DMS79 (cell line): ENCODE measurements around the gene MFF.
"Not testable (repeated sequence)": the region's sequence is repeated elsewhere in the genome, so short reads cannot be mapped to it uniquely, and the experiment has no call there.

Experiments used
- DNase-seq: peaks from one replicate; lab custom pipeline; 2025; lab: John Stamatoyannopoulos, UW

MFF gene

GRCh38 chr2:227377467-227378351 is 52.7 kb downstream of the MFF start:
- DNase-seq, result no peak

GRCh38 chr2:227378371-227378782 is 53.3 kb downstream of the MFF start:
- no peak for DNase-seq

GRCh38 chr2:227379095-227379494 is 54.0 kb downstream of the MFF start, which contains the start of gene TM4SF20:
TM4SF20 (minus strand) TSS chr2:227379306; CDS start chr2:227379268, 38 bp downstream.
- DNase-seq, result no peak

- DNase-seq, result not testable (repeated sequence)
These were observed 57.3 kb downstream of the MFF start for GRCh38 chr2:227382241-227382835.

GRCh38 chr2:227383686-227384085 is 58.6 kb downstream of the MFF start:
- DNase-seq, result no peak

- DNase-seq, result no peak
These were observed 61.6 kb downstream of the MFF start for GRCh38 chr2:227386630-227387029.

- DNase-seq, result not testable (repeated sequence)
These were observed 62.5 kb downstream of the MFF start, which contains the start of gene SCYGR1 for GRCh38 chr2:227387583-227387982. SCYGR1 (minus strand) TSS chr2:227387949; CDS start chr2:227387949, 0 bp downstream.

GRCh38 chr2:227388537-227389011 is 63.5 kb downstream of the MFF start:
- no peak for DNase-seq

- no peak for DNase-seq
These were observed 64.2 kb downstream of the MFF start for GRCh38 chr2:227389231-227389630.

GRCh38 chr2:227389661-227390060 is 64.6 kb downstream of the MFF start:
- no peak for DNase-seq

- DNase-seq, result no peak
These were observed 65.6 kb downstream of the MFF start for GRCh38 chr2:227390468-227391256.

GRCh38 chr2:227394401-227394800 is 69.3 kb downstream of the MFF start:
- DNase-seq, result no peak

- no peak for DNase-seq
These were observed 70.5 kb downstream of the MFF start for GRCh38 chr2:227395556-227395955.

- DNase-seq, result no peak
These were observed 72.5 kb downstream of the MFF start for GRCh38 chr2:227397562-227397961.

GRCh38 chr2:227398684-227399670 is 73.9 kb downstream of the MFF start:
- DNase-seq, result no peak

GRCh38 chr2:227401550-227401949 is 76.5 kb downstream of the MFF start:
- DNase-seq, result no peak

- no peak for DNase-seq
These were observed 77.3 kb downstream of the MFF start for GRCh38 chr2:227402321-227402720.

GRCh38 chr2:227402959-227403358 is 77.9 kb downstream of the MFF start:
- DNase-seq, result no peak

GRCh38 chr2:227404585-227405271 is 79.7 kb downstream of the MFF start:
- DNase-seq, result no peak
